22Rv1 (cell line): ENCODE measurements around the gene PRIM1.

Experiments
- ZFX ChIP-seq: fragments of 450-650 bp; IDR thresholded peaks from 2 replicates; pipeline ENCODE4 v1.6.1; 2017; ENCODE audit warnings: antibody characterized with exemption, borderline replicate concordance
- TF ChIP-seq, protein P1 (sequence below): fragments of 450-650 bp; IDR thresholded peaks from 2 replicates; pipeline ENCODE4 v1.5.1; 2017; ENCODE audit warnings: mild to moderate bottlenecking

DNA sequence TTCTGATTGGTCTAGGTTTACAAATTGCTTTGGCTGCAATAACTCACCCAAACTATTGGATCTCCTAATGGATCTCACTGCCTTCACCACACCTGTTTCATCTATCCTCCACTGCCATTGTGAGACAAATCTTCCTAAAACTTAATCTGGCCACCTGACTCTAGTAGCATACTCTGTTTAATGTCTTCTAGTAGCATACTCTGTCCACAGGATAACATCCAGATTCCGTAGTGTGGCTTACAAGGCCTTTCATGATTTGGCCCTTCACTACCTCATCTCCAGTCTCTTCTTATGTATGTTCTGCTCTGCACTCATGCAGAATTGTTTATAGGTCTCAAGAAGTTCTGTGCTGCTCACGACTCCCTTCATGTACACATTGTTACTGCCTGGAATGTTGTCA lies 21.0 kb upstream of the PRIM1 start:
- TF ChIP-seq, protein P1, sequence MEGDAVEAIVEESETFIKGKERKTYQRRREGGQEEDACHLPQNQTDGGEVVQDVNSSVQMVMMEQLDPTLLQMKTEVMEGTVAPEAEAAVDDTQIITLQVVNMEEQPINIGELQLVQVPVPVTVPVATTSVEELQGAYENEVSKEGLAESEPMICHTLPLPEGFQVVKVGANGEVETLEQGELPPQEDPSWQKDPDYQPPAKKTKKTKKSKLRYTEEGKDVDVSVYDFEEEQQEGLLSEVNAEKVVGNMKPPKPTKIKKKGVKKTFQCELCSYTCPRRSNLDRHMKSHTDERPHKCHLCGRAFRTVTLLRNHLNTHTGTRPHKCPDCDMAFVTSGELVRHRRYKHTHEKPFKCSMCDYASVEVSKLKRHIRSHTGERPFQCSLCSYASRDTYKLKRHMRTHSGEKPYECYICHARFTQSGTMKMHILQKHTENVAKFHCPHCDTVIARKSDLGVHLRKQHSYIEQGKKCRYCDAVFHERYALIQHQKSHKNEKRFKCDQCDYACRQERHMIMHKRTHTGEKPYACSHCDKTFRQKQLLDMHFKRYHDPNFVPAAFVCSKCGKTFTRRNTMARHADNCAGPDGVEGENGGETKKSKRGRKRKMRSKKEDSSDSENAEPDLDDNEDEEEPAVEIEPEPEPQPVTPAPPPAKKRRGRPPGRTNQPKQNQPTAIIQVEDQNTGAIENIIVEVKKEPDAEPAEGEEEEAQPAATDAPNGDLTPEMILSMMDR, result no peak
- TF ChIP-seq ZFX, result no peak
